HEK293T (cell line): ENCODE results near the gene CEP164.
"Not testable (repeated sequence)": the region's sequence is repeated elsewhere in the genome, so short reads cannot be mapped to it uniquely, and the experiment has no call there.

Source experiments
- CTCF ChIA-PET: fragments of 350-600 bp; formaldehyde crosslinking; extraction: SDS; loops from one replicate; lab custom pipeline; 2021; ENCODE audit warnings: antibody characterized with exemption, inconsistent platforms; lab: Yijun Ruan, JAX
- POLR2A ChIA-PET: fragments of 350-600 bp; formaldehyde crosslinking; extraction: SDS; loops from one replicate; lab custom pipeline; 2020; ENCODE audit warnings: antibody characterized with exemption, inconsistent platforms; lab: Yijun Ruan, JAX
- DNase-seq: peaks from one replicate; pipeline ENCODE4 v3.0.0; 2012; ENCODE audit warnings: mixed read lengths; ENCODE audit errors: extremely low spot score
- ARNT ChIP-seq: fragments of 450-650 bp; IDR thresholded peaks from 2 replicates; pipeline ENCODE4 v1.6.1; 2017; ENCODE audit warnings: mild to moderate bottlenecking
- BHLHE40 ChIP-seq: fragments of 450-650 bp; IDR thresholded peaks from 2 replicates; pipeline ENCODE4 v1.6.1; 2016; ENCODE audit warnings: mild to moderate bottlenecking, moderate library complexity, borderline replicate concordance
- CTBP1 ChIP-seq: fragments of 450-650 bp; IDR thresholded peaks from 2 replicates; pipeline ENCODE4 v1.6.1; 2016; ENCODE audit warnings: borderline replicate concordance
- ELF4 ChIP-seq: fragments of 450-650 bp; IDR thresholded peaks from 2 replicates; pipeline ENCODE4 v1.6.1; 2017; ENCODE audit warnings: antibody characterized with exemption
- FOXA1 ChIP-seq: fragments of 450-650 bp; IDR thresholded peaks from 2 replicates; pipeline ENCODE4 v1.6.1; 2016; ENCODE audit warnings: mild to moderate bottlenecking
- FOXK2 ChIP-seq: fragments of 450-650 bp; IDR thresholded peaks from 2 replicates; pipeline ENCODE4 v1.6.1; 2016; ENCODE audit warnings: mild to moderate bottlenecking
- FOXM1 ChIP-seq: fragments of 450-650 bp; IDR thresholded peaks from 2 replicates; pipeline ENCODE4 v1.6.1; 2017; ENCODE audit warnings: mild to moderate bottlenecking, borderline replicate concordance
- HDGF ChIP-seq: fragments of 450-650 bp; IDR thresholded peaks from 2 replicates; pipeline ENCODE4 v1.6.1; 2017; ENCODE audit warnings: antibody characterized with exemption, borderline replicate concordance
- L3MBTL2 ChIP-seq: fragments of 450-650 bp; conservative IDR thresholded peaks from 2 replicates; pipeline ENCODE4 v1.6.1; 2016; ENCODE audit warnings: mild to moderate bottlenecking
- LEF1 ChIP-seq: fragments of 450-650 bp; IDR thresholded peaks from 2 replicates; pipeline ENCODE4 v1.6.1; 2017; ENCODE audit warnings: mild to moderate bottlenecking, borderline replicate concordance
- NFRKB ChIP-seq: fragments of 450-650 bp; IDR thresholded peaks from 2 replicates; pipeline ENCODE4 v1.6.1; 2016; ENCODE audit warnings: mild to moderate bottlenecking, moderate library complexity
- SP1 ChIP-seq: fragments of 450-650 bp; IDR thresholded peaks from 2 replicates; pipeline ENCODE4 v1.6.1; 2017
- SUZ12 ChIP-seq: fragments of 450-650 bp; IDR thresholded peaks from 2 replicates; pipeline ENCODE4 v1.6.1; 2016; ENCODE audit warnings: mild to moderate bottlenecking
- TARDBP ChIP-seq: fragments of 450-650 bp; IDR thresholded peaks from 2 replicates; pipeline ENCODE4 v1.6.1; 2016
- ZNF384 ChIP-seq: fragments of 450-650 bp; IDR thresholded peaks from 2 replicates; pipeline ENCODE4 v1.6.1; 2016
- TF ChIP-seq, protein P1 (sequence below): fragments of 450-650 bp; IDR thresholded peaks from 2 replicates; pipeline ENCODE4 v1.6.1; 2016

CEP164 gene

GRCh38 chr11:117444711-117445658 is 117.3 kb downstream of the CEP164 start:
- TF ChIP-seq FOXA1, result no peak
- no peak for TF ChIP-seq FOXM1
- POLR2A ChIA-PET, result no interaction called here
- CTCF ChIA-PET, result interaction anchor here (0.7 to 2.9 kb wide), 2 partner anchors 19 to 372 kb away, joined by 3 to 11 read pairs; no protein-coding TSS in a partner anchor
- no peak for DNase-seq

- CTCF ChIA-PET, result interaction anchor here (1.6 kb wide), 1 partner anchor 23 kb away, joined by 6 read pairs; no protein-coding TSS in a partner anchor
- POLR2A ChIA-PET, result no interaction called here
- no peak for DNase-seq
- TF ChIP-seq ZNF384 (no peak), HDGF (no peak), FOXK2 (no peak), L3MBTL2 (no peak), NFRKB (no peak), TARDBP (no peak), ELF4 (no peak), SUZ12 (no peak), ARNT (no peak), SP1 (no peak), BHLHE40 (no peak), FOXA1 (no peak), CTBP1 (no peak), FOXM1 (no peak), LEF1 (no peak)
- TF ChIP-seq, protein P1, sequence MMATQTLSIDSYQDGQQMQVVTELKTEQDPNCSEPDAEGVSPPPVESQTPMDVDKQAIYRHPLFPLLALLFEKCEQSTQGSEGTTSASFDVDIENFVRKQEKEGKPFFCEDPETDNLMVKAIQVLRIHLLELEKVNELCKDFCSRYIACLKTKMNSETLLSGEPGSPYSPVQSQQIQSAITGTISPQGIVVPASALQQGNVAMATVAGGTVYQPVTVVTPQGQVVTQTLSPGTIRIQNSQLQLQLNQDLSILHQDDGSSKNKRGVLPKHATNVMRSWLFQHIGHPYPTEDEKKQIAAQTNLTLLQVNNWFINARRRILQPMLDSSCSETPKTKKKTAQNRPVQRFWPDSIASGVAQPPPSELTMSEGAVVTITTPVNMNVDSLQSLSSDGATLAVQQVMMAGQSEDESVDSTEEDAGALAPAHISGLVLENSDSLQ, result no peak
Measured at GRCh38 chr11:117449111-117449693, 121.5 kb downstream of the CEP164 start.

GRCh38 chr11:117453886-117454563 is 126.4 kb downstream of the CEP164 start:
- no peak for TF ChIP-seq L3MBTL2
- TF ChIP-seq CTBP1, result no peak
- no peak for TF ChIP-seq ZNF384
- no peak for TF ChIP-seq NFRKB
- no peak for TF ChIP-seq FOXM1
- TF ChIP-seq ELF4, result no peak
- no peak for TF ChIP-seq LEF1
- TF ChIP-seq, protein P1, result no peak
- TF ChIP-seq FOXK2, result no peak
- no peak for TF ChIP-seq ARNT
- TF ChIP-seq TARDBP, result no peak
- TF ChIP-seq BHLHE40, result no peak
- no peak for TF ChIP-seq SP1
- no peak for TF ChIP-seq HDGF
- no peak for TF ChIP-seq FOXA1
- no peak for TF ChIP-seq SUZ12
- ChIA-PET CTCF (no interaction called here), POLR2A (no interaction called here)
- no peak for DNase-seq

DNA sequence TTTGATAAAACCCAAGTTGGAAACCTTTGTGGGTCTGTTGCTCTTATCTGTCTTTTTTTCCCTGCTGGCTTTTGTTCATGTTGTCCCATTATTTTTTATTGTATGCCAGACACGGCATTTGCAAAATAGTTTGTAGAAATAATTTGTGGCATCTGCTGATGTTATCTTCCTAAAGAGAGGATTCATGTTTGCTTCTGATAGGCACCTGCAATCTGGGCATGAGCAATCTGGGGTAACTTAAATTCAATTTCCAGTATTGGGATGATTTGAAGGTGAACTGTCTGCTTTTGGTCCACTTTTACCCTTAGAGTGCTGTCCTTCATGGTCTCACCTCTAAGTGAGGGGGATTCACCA is 126.9 kb downstream of the CEP164 start:
- ChIA-PET CTCF (no interaction called here), POLR2A (no interaction called here)
- TF ChIP-seq CTBP1 (no peak), L3MBTL2 (no peak), TARDBP (no peak), FOXK2 (no peak), SUZ12 (no peak), ELF4 (no peak), ZNF384 (no peak)
- DNase-seq, result no peak

DNA sequence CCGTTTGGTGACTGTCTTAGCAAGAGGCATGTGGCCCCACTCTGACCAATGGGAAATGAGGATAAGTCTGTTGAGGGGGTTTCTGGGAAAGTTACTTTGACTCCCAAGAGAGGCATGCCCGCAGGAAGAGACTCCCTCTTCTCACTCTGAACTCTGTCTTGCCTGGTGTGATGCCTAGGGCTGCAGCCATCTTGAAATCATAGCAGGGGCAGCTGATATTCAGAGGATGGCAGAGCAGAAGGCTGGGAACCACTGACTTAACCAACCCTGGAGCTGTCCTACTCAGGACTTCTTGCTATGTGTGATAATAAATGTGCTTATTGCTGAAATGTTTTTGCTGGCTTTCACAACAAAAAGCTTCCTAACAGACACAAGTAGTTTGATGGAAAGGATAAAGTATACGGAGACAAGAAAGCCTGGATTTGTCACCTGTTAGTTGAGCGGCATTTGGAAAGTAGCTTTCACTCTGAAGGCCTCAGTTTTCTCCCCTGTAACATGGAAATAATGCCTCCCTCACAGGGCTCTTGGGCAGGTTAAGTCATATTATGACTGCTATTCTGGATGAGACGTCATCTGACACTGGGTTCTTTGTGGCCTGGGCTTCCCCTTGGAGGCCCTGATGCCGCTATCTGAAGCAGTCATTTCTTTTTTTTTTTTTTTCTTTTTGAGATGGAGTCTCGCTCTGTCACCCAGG is 128.5 kb downstream of the CEP164 start:
- TF ChIP-seq ELF4 (no peak), SP1 (no peak), ZNF384 (no peak), FOXA1 (no peak), FOXK2 (no peak), CTBP1 (no peak), ARNT (no peak), NFRKB (no peak), SUZ12 (no peak), TARDBP (no peak), FOXM1 (no peak), BHLHE40 (no peak)
- TF ChIP-seq, protein P1, result no peak
- DNase-seq, result no peak
- ChIA-PET POLR2A (no interaction called here), CTCF (interaction anchor here (0.6 kb wide), 1 partner anchor 16 kb away, joined by 4 read pairs; no protein-coding TSS in a partner anchor)

DNA sequence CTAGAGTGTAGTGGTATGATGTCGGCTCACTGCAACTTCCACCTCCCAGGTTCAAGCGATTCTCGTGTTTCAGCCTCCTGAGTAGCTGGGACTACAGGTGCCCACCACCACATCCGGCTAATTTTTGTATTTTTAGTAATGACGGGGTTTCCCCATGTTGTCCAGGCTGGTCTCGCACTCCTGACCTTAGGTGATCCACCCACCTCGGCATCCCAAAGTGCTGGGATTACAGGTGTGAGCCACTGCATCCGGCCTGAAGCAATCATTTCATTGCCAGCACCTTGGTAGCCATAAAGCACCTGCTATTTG is 129.0 kb downstream of the CEP164 start:
- DNase-seq, POLR2A ChIA-PET: not testable (repeated sequence)
- CTCF ChIA-PET, result interaction anchor here (0.6 kb wide), 1 partner anchor 16 kb away, joined by 4 read pairs; no protein-coding TSS in a partner anchor
